Measurements from ENCODE around the gene GAS2.

Gene GAS2

DNA sequence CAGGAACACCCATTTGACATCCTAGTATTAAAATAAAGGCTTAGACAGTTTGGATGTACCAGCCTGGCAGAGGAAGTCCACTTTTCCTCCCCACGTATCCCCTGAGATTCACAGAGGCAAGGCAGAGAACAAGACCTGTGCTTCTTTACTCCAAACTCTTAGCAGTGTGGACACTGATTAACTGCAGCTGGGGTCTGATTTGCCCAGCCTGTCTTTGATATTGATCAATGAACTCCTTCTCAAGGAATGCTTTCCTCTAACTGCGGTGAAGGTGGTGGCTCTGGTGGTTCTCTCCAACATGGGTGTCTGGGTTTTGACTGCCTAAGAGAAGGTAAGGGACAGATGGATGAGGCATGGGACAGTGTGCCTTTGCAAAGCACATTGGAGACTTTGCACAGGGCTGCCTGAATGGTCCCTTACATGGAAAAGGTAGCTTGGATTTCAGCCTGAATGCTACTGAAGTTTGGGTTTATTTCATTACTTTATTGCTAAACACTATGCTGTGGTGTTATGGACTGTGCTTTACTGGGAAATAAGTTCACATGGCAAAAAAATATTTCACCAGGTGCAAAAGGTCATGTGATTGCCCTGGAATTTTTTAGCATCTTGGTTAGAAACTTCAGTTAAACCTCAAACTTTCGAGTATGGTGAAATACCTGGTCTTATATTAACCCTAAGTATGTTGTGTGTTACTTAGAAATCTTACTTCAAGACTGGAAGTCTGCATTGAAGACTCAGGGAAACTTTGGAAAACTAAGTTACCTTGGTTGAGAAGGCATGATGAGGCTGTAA is 1.8 kb downstream of the GAS2 start:
- Histone ChIP-seq H3K4me3 (ENCODE audit: low read depth in 1 of 2, low read length in 1 of 2) (no peak overlapping the region), H3K9me3 (no peaks in the 10 kb centered on the region), H3K27me3 (peaks cover 98% of the 10 kb centered on the region), H3K27ac (no peak overlapping the region), H3K4me1 (ENCODE audit: control insufficient read depth in 1 of 2, insufficient read depth in 1 of 2, low read depth in 1 of 2, low read length in 1 of 2) (peaks cover 0 to 14% of the 10 kb centered on the region in 2 experiments), H3K36me3 (no peaks in the 10 kb centered on the region)
- TF ChIP-seq, protein P1, sequence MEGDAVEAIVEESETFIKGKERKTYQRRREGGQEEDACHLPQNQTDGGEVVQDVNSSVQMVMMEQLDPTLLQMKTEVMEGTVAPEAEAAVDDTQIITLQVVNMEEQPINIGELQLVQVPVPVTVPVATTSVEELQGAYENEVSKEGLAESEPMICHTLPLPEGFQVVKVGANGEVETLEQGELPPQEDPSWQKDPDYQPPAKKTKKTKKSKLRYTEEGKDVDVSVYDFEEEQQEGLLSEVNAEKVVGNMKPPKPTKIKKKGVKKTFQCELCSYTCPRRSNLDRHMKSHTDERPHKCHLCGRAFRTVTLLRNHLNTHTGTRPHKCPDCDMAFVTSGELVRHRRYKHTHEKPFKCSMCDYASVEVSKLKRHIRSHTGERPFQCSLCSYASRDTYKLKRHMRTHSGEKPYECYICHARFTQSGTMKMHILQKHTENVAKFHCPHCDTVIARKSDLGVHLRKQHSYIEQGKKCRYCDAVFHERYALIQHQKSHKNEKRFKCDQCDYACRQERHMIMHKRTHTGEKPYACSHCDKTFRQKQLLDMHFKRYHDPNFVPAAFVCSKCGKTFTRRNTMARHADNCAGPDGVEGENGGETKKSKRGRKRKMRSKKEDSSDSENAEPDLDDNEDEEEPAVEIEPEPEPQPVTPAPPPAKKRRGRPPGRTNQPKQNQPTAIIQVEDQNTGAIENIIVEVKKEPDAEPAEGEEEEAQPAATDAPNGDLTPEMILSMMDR (IDR thresholded peaks at IDR 0.05), result no peak

DNA sequence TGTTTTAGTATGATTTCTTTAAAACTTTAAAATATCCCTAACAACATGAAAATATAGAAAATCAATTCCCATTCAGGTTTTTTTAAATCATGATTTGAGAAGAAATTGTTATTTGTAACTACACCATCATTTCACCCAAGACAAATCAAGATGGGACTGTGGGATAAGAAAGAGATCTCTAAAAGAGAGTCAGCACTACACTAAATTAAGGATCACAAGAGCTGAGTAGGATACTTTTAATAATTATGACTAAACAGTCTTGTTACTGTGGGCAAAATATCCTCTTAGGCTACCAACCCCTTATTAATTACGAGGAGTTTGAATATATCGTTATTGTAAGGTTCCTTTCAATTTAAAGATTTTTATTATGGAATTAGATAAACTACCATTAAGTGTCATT is 3.0 kb downstream of the GAS2 start:
- Histone ChIP-seq H3K4me3 (ENCODE audit: low read depth in 1 of 2, low read length in 1 of 2) (no peak overlapping the region), H3K27ac (no peak overlapping the region), H3K36me3 (no peaks in the 10 kb centered on the region), H3K27me3 (peaks cover 94% of the 10 kb centered on the region), H3K4me1 (ENCODE audit: control insufficient read depth in 1 of 2, insufficient read depth in 1 of 2, low read depth in 1 of 2, low read length in 1 of 2) (peaks cover 0 to 15% of the 10 kb centered on the region in 2 experiments), H3K9me3 (no peaks in the 10 kb centered on the region)
- TF ChIP-seq, protein P1 (IDR thresholded peaks at IDR 0.05), result no peak

DNA sequence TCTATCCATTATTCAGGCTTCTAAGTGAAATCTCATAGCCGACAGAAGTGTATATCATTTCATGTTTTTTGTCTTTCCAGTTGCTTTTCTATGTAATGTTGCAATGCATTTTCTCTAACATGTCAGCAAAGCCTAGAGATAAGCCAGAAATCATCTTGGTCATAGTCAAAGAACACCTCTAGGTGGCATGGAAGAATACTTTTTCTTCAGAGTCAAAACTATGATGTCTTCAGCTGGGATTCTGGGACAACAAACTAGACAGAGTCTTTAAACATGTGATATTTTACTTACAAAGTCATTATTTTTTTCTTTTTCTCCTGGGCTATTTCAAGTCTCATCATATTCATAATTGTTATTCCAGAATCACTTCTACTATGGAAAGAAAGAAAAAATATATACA is 4.4 kb downstream of the GAS2 start:
- Histone ChIP-seq H3K36me3 (no peaks in the 10 kb centered on the region), H3K27ac (no peak overlapping the region), H3K4me1 (ENCODE audit: control insufficient read depth in 1 of 2, insufficient read depth in 1 of 2, low read depth in 1 of 2, low read length in 1 of 2) (peaks cover 0 to 27% of the 10 kb centered on the region in 2 experiments), H3K27me3 (peaks cover 80% of the 10 kb centered on the region), H3K9me3 (no peaks in the 10 kb centered on the region), H3K4me3 (ENCODE audit: low read depth in 1 of 2, low read length in 1 of 2) (no peak overlapping the region)
- TF ChIP-seq, protein P1 (IDR thresholded peaks at IDR 0.05), result no peak

DNA sequence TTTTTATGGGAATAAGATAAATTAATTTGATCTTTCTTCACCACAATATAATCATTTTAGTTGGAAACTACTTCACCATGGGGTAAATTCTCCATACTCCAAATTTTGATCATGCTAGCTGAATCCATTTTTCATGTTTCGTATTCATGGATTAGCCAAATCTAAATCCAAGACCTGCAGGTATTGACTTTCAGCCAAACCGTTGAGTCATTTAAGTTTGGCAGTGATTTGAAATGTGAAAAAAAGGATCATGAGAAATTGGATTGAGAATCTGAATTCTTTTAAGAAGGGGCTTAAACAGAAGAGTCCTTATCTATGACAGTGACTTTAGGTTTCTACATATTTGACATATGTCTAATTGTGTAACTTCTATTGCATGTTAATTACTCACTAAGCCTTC is 5.3 kb downstream of the GAS2 start:
- Histone ChIP-seq H3K4me1 (ENCODE audit: control insufficient read depth in 1 of 2, insufficient read depth in 1 of 2, low read depth in 1 of 2, low read length in 1 of 2) (peaks cover 2 to 30% of the 10 kb centered on the region in 2 experiments), H3K4me3 (ENCODE audit: low read depth in 1 of 2, low read length in 1 of 2) (no peak overlapping the region), H3K27me3 (peaks cover 71% of the 10 kb centered on the region), H3K36me3 (no peaks in the 10 kb centered on the region), H3K9me3 (no peaks in the 10 kb centered on the region), H3K27ac (no peak overlapping the region)
- TF ChIP-seq, protein P1 (IDR thresholded peaks at IDR 0.05), result no peak

DNA sequence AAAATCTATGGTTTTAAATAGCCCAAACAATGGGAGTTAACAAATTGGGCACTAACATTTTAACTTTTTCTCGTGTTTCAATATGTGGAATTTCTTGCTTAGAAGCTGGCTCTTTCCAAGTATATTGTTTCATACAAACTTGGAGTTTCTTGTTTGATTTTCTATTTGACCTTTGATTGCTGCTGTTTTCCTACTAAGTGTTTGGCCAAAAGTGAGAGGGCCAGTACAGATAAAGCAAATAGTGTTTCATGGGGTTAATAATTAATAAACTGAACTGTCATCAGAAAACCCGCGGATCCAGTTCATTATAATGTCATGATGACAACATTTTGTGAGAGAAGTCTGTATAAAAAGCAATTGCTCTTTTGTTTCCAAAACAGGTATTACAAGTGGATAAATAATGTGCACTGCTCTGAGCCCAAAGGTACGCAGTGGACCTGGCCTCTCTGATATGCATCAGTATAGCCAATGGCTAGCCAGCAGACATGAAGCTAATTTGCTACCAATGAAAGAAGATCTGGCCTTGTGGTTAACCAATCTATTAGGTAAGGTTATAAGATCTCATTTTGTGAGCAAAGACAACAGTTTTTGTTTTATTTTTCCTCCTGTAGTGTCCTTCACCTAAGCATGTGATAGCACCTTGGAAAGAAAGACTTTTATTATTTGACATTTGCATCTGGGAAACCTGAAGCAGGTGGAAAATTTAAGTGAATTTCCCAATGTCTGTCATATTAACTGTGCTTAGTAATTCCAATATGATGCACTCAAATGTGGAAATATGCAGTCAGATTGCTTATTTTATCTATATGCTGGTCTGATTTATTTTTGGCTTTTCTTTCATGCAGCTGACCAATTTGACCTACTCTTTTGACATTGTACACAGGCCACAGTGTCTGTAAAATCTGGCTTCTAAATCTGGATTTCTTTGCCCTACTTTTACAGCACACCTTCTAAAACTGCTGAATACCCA is 8.3 kb downstream of the GAS2 start:
- Histone ChIP-seq H3K9me3 (no peaks in the 10 kb centered on the region), H3K36me3 (no peaks in the 10 kb centered on the region), H3K27me3 (peaks cover 40% of the 10 kb centered on the region), H3K4me3 (ENCODE audit: low read depth in 1 of 2, low read length in 1 of 2) (no peak overlapping the region), H3K4me1 (ENCODE audit: control insufficient read depth in 1 of 2, insufficient read depth in 1 of 2, low read depth in 1 of 2, low read length in 1 of 2) (peaks cover 13 to 39% of the 10 kb centered on the region in 2 experiments), H3K27ac (no peak overlapping the region)
- TF ChIP-seq, protein P1 (IDR thresholded peaks at IDR 0.05), result no peak
